Smooth muscle cell (in vitro differentiated cells): ENCODE results near the gene NECTIN4. TPM values are rescaled to one million over a fixed set of nuclear protein-coding genes. Genes with fewer than 3 reads are reported as not detected.

ENCODE experiments used
- DNase-seq: peaks from one replicate; lab custom pipeline; 2025; ENCODE audit not compliant: unreplicated experiment; lab: John Stamatoyannopoulos, UW
- H2AFZ ChIP-seq: fragments of 200-600 bp; sonication (generic); 2 replicates; pipeline ENCODE4 v1.6.0; 2016; ENCODE audit warnings: antibody characterized with exemption, low read depth, mild to moderate bottlenecking
- H3F3A ChIP-seq: fragments of 200-600 bp; sonication (generic); 2 replicates; pipeline ENCODE4 v1.6.0; 2017; ENCODE audit warnings: antibody characterized with exemption, low read depth
- H3K27ac ChIP-seq: fragments of 200-600 bp; sonication (generic); 2 replicates; pipeline ENCODE4 v1.5.1; 2016; ENCODE audit warnings: low read depth, mild to moderate bottlenecking
- H3K27me3 ChIP-seq: fragments of 200-600 bp; sonication (generic); 2 replicates; pipeline ENCODE4 v1.6.1; 2016; ENCODE audit warnings: low read depth, mild to moderate bottlenecking
- H3K36me3 ChIP-seq: fragments of 200-600 bp; sonication (generic); 2 replicates; pipeline ENCODE4 v1.5.1; 2016; ENCODE audit warnings: low read depth
- H3K4me1 ChIP-seq: fragments of 200-600 bp; sonication (generic); 2 replicates; pipeline ENCODE4 v1.5.1; 2016; ENCODE audit warnings: low read depth
- H3K4me2 ChIP-seq: fragments of 200-600 bp; sonication (generic); 2 replicates; pipeline ENCODE4 v1.6.0; 2016; ENCODE audit warnings: mild to moderate bottlenecking
- H3K4me3 ChIP-seq: fragments of 200-600 bp; sonication (generic); 2 replicates; pipeline ENCODE4 v1.5.1; 2016; ENCODE audit warnings: mild to moderate bottlenecking
- H3K79me2 ChIP-seq: fragments of 200-600 bp; sonication (generic); 2 replicates; pipeline ENCODE4 v1.6.0; 2016; ENCODE audit warnings: low read depth, mild to moderate bottlenecking
- H3K9ac ChIP-seq: fragments of 200-600 bp; sonication (generic); 2 replicates; pipeline ENCODE4 v1.6.0; 2016; ENCODE audit warnings: low read depth
- H3K9me3 ChIP-seq: fragments of 200-600 bp; sonication (generic); replicated peaks from 2 replicates; pipeline ENCODE4 v1.5.1; 2016; ENCODE audit warnings: low read depth
- H4K20me1 ChIP-seq: fragments of 200-600 bp; sonication (generic); 2 replicates; pipeline ENCODE4 v1.6.0; 2016; ENCODE audit warnings: low read depth
- WGBS: methylation state at CpG from one replicate; pipeline ENCODE4 v1.1.7; 2016; ENCODE audit warnings: low lambda C conversion rate; 5-methylcytosine and 5-hydroxymethylcytosine counted together
- polyA plus RNA-seq: library from polyadenylated mRNA; unstranded; fragments of >200 nt; fragmentation: Nextera tagmentation; extraction: Ambion mirVana; gene quantifications from 2 replicates; pipeline ENCODE4 v1.2.1, GENCODE V29; 2016
- total RNA-seq: library from RNA; depleted of rRNA; stranded (reverse); fragments of >200 nt; gene quantifications from 2 replicates; pipeline ENCODE4 v1.2.3, GENCODE V29; 2014
- TF ChIP-seq, protein P1 (sequence below): fragments of 200-600 bp; sonication (generic); IDR thresholded peaks from 2 replicates; pipeline ENCODE4 v1.5.1; 2017; ENCODE audit warnings: borderline replicate concordance, mild to moderate bottlenecking, antibody characterized with exemption; ENCODE audit not compliant: insufficient read depth, poor library complexity, severe bottlenecking

NECTIN4 gene
- total and polyA plus RNA-seq, 2 experiments from 2014 or later: 12.7 to 18.2 TPM

DNA sequence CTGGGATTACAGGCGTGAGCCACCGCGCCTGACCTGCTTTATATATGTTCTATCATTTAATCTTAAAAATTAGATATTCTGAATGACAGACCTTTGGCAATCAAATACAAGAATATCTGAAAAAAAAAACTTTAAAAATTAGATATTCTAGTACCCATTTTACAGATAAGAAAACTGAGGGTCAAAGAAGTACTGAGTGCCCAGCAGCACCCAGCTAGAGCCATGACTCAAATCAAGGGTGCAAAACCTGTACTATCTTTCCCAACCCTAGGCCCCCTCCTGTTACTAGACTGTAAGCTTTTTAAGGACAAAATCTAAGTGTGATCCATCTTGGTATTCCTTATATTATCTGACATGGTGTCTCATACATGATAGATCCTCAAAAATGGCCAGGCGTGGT is 27.9 kb downstream of the NECTIN4 start:
- Histone ChIP-seq H3K4me1 (no peaks in the 10 kb centered on the region), H3K27me3 (peaks cover 6% of the 10 kb centered on the region), H3K4me2 (no peak overlapping the region), H3K79me2 (no peaks in the 10 kb centered on the region), H3K9me3 (no peaks in the 10 kb centered on the region), H3K4me3 (no peak overlapping the region), H2AFZ (no peak overlapping the region), H3F3A (no peaks in the 10 kb centered on the region), H3K36me3 (no peaks in the 10 kb centered on the region), H3K9ac (no peak overlapping the region), H4K20me1 (no peaks in the 10 kb centered on the region), H3K27ac (no peak overlapping the region)
- WGBS: 97% methylated on average over 4 of the region's 4 CpGs
- TF ChIP-seq, protein P1, sequence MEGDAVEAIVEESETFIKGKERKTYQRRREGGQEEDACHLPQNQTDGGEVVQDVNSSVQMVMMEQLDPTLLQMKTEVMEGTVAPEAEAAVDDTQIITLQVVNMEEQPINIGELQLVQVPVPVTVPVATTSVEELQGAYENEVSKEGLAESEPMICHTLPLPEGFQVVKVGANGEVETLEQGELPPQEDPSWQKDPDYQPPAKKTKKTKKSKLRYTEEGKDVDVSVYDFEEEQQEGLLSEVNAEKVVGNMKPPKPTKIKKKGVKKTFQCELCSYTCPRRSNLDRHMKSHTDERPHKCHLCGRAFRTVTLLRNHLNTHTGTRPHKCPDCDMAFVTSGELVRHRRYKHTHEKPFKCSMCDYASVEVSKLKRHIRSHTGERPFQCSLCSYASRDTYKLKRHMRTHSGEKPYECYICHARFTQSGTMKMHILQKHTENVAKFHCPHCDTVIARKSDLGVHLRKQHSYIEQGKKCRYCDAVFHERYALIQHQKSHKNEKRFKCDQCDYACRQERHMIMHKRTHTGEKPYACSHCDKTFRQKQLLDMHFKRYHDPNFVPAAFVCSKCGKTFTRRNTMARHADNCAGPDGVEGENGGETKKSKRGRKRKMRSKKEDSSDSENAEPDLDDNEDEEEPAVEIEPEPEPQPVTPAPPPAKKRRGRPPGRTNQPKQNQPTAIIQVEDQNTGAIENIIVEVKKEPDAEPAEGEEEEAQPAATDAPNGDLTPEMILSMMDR: no peak
- DNase-seq: no peak

DNA sequence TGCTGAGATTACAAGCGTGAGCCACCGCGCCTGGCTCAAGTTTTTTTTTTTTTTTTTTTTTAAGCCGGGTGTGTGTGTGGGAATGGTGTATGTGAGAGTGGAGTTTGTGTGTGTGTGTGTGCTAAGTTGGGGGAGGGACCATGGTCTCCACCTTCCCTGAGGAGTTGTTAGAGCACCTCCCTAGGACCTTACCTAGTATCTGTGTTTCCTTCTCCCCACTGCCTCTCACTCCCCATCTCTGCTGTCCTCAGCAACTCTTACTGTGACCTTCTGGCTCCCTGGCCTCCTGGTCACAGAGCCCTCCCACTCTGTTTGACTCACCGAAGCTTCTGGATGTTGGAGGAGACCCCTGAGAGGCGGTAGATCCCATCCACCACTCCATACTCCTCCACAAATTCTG is 30.1 kb downstream of the NECTIN4 start:
- TF ChIP-seq, protein P1: no peak
- no peaks in the 10 kb centered on the region for H3K4me1 ChIP-seq

DNA sequence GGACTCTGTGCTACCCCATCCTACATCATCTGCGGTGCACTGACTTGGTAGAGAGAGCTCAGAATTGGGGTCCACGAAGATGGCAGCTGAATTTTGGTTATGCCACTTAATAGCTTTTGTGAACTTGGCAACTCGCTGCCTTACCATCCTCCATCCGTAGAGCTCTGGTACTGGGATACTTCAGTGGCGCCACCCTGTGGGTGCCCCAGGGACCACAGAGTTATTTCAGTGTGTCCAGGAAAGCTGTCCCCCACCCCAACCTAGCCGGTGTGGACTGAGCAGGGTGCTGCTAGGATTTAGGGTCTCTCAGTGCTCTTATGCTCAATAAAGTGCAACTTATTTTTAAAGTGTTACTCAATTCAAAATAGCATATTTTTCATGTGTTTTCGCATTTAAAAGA is 34.6 kb downstream of the NECTIN4 start:
- Histone ChIP-seq H3K27ac (no peak overlapping the region), H3K9ac (no peak overlapping the region), H3K4me3 (no peak overlapping the region), H3K4me2 (no peak overlapping the region), H3K79me2 (no peaks in the 10 kb centered on the region), H3K27me3 (no peaks in the 10 kb centered on the region), H4K20me1 (no peaks in the 10 kb centered on the region), H3K36me3 (no peaks in the 10 kb centered on the region), H2AFZ (no peak overlapping the region), H3K9me3 (no peaks in the 10 kb centered on the region), H3K4me1 (no peaks in the 10 kb centered on the region), H3F3A (no peaks in the 10 kb centered on the region)
- TF ChIP-seq, protein P1: no peak
- no peak for DNase-seq
- 91% methylated on average over 7 of the region's 7 CpGs for WGBS

More for the DNA sequence above, 30.1 kb downstream of the NECTIN4 start:
- Histone ChIP-seq H2AFZ (no peak overlapping the region), H3K27me3 (peaks cover 6% of the 10 kb centered on the region), H3F3A (no peaks in the 10 kb centered on the region), H3K4me2 (no peak overlapping the region), H3K27ac (no peak overlapping the region), H3K36me3 (no peaks in the 10 kb centered on the region), H4K20me1 (no peaks in the 10 kb centered on the region), H3K9ac (no peak overlapping the region), H3K4me3 (no peak overlapping the region), H3K79me2 (no peaks in the 10 kb centered on the region), H3K9me3 (no peaks in the 10 kb centered on the region)
- no peak for DNase-seq
- 85% methylated on average over 6 of the region's 6 CpGs for WGBS

DNA sequence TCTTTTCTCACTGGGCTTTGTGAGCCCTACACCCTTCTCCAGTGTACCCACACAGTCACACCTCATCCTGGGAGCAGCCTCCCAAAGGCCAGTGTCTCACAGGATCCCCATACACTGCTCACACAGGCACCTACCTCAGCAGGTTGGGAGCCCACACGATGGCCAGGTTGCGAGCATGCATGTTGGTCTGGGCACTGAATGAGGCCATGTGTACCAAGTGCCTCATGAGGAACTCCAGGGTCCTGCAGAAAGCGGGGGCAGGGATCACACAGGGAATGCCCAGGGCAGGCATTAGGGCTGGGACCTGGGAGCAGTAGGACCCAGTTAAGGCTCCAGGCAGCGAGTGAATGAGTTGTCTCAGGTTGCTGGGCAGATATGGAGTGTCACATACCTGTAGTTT is 35.1 kb downstream of the NECTIN4 start:
- WGBS: 87% methylated on average over 4 of the region's 4 CpGs
- Histone ChIP-seq H3K36me3 (no peaks in the 10 kb centered on the region), H3K9me3 (no peaks in the 10 kb centered on the region), H3K9ac (no peak overlapping the region), H4K20me1 (no peaks in the 10 kb centered on the region), H3F3A (no peaks in the 10 kb centered on the region), H3K27ac (no peak overlapping the region), H3K4me2 (no peak overlapping the region), H2AFZ (no peak overlapping the region), H3K27me3 (no peaks in the 10 kb centered on the region), H3K79me2 (no peaks in the 10 kb centered on the region), H3K4me1 (no peaks in the 10 kb centered on the region), H3K4me3 (no peak overlapping the region)
- no peak for DNase-seq
- TF ChIP-seq, protein P1: no peak
